Stimulated activated CD4-positive, alpha-beta T cell treated with anti-CD3 and anti-CD28 coated beads, Interleukin-4, amount 100 ng/mL, for 4 hours (primary cell): ENCODE measurements around the gene C20orf204.

ENCODE experiments used
- DNase-seq, 2 experiments: peaks; one replicate each; pipeline ENCODE4 v3.0.0-alpha.2; 2020

Gene C20orf204

GRCh38 chr20:64072498-64073063 is 36.6 kb downstream of the C20orf204 start:
- no peak for DNase-seq

GRCh38 chr20:64073476-64074183 is 37.6 kb downstream of the C20orf204 start:
- no peak for DNase-seq

- no peak for DNase-seq
Observed at GRCh38 chr20:64074184-64074789, 38.3 kb downstream of the C20orf204 start.

- DNase-seq = no peak
Observed at GRCh38 chr20:64074963-64075362, 39.0 kb downstream of the C20orf204 start.

GRCh38 chr20:64075556-64075955 is 39.6 kb downstream of the C20orf204 start:
- no peak for DNase-seq

GRCh38 chr20:64076061-64076997 is 40.3 kb downstream of the C20orf204 start:
- DNase-seq = no peak

- no peak for DNase-seq
Observed at GRCh38 chr20:64077094-64077493, 41.1 kb downstream of the C20orf204 start.

- no peak for DNase-seq
Observed at GRCh38 chr20:64077541-64077875, 41.5 kb downstream of the C20orf204 start.

GRCh38 chr20:64077876-64078551 is 42.0 kb downstream of the C20orf204 start:
- DNase-seq = peak; percentile 41 to 46

- no peak for DNase-seq
Observed at GRCh38 chr20:64078934-64079272, 42.9 kb downstream of the C20orf204 start.

GRCh38 chr20:64079273-64080012 is 43.5 kb downstream of the C20orf204 start, which contains the start of gene RGS19:
Gene RGS19 (minus strand): TSS chr20:64079518. CDS start chr20:64076886, 2,632 bp downstream.
- DNase-seq = peak; percentile 67 to 71

- peak in 1 of 2 experiments; percentile 50 for DNase-seq
Observed at GRCh38 chr20:64080013-64080812, 44.2 kb downstream of the C20orf204 start, which contains the start of gene OPRL1. Gene OPRL1 (plus strand): TSS chr20:64080082. CDS start chr20:64092721, 12,639 bp downstream.

- no peak for DNase-seq
Observed at GRCh38 chr20:64080813-64081623, 45.0 kb downstream of the C20orf204 start.

GRCh38 chr20:64081624-64081964 is 45.6 kb downstream of the C20orf204 start:
- no peak for DNase-seq

- no peak for DNase-seq
Observed at GRCh38 chr20:64082126-64082731, 46.2 kb downstream of the C20orf204 start.

GRCh38 chr20:64082820-64083377 is 46.9 kb downstream of the C20orf204 start:
- DNase-seq = no peak

- peak; percentile 59 to 75 for DNase-seq
Observed at GRCh38 chr20:64083378-64083803, 47.4 kb downstream of the C20orf204 start.

GRCh38 chr20:64083804-64084684 is 48.1 kb downstream of the C20orf204 start, which contains the start of gene LKAAEAR1:
Gene LKAAEAR1 (minus strand): TSS chr20:64084398. CDS start chr20:64084219, 179 bp downstream.
- DNase-seq = no peak
